ENCODE results near the gene AK9.
"Not testable (repeated sequence)": the region's sequence is repeated elsewhere in the genome, so short reads cannot be mapped to it uniquely, and the experiment has no call there.

Gene AK9

GRCh38 chr6:109686566-109687265, 4.3 kb downstream of the AK9 start:
- in situ Hi-C loops (cut with MboI; ENCODE audit: low sequenced_read_pairs, unreplicated experiment), result no loop called here
- DNase-seq (ENCODE audit: low spot score), result no peak
- no peak for TF ChIP-seq CTCF (IDR thresholded peaks at IDR 0.05; ENCODE audit: borderline replicate concordance, control extremely low read depth, extremely low read depth, insufficient read depth, missing control alignments)

GRCh38 chr6:109678661-109679505, 12.1 kb downstream of the AK9 start:
- in situ Hi-C loops (cut with MboI; ENCODE audit: low sequenced_read_pairs, unreplicated experiment), result not testable (repeated sequence)

GRCh38 chr6:109678240-109678639, 12.8 kb downstream of the AK9 start:
- DNase-seq (ENCODE audit: low spot score), result no peak
- in situ Hi-C loops (cut with MboI; ENCODE audit: low sequenced_read_pairs, unreplicated experiment), result no loop called here
- TF ChIP-seq CTCF (IDR thresholded peaks at IDR 0.05; ENCODE audit: borderline replicate concordance, control extremely low read depth, extremely low read depth, insufficient read depth, missing control alignments), result no peak

More at GRCh38 chr6:109678661-109679505, 12.1 kb downstream of the AK9 start:
- DNase-seq (ENCODE audit: low spot score), result not testable (repeated sequence)

- in situ Hi-C loops (cut with MboI; ENCODE audit: low sequenced_read_pairs, unreplicated experiment), result no loop called here
- no peak for TF ChIP-seq CTCF (IDR thresholded peaks at IDR 0.05; ENCODE audit: borderline replicate concordance, control extremely low read depth, extremely low read depth, insufficient read depth, missing control alignments)
- DNase-seq (ENCODE audit: low spot score), result no peak
These were observed 14.3 kb downstream of the AK9 start for GRCh38 chr6:109676724-109677123.

GRCh38 chr6:109672839-109673238, 18.2 kb downstream of the AK9 start:
- no peak for DNase-seq (ENCODE audit: low spot score)
- in situ Hi-C loops (cut with MboI; ENCODE audit: low sequenced_read_pairs, unreplicated experiment), result no loop called here
- no peak for TF ChIP-seq CTCF (IDR thresholded peaks at IDR 0.05; ENCODE audit: borderline replicate concordance, control extremely low read depth, extremely low read depth, insufficient read depth, missing control alignments)

- no peak for DNase-seq (ENCODE audit: low spot score)
- in situ Hi-C loops (cut with MboI; ENCODE audit: low sequenced_read_pairs, unreplicated experiment), result no loop called here
- no peak for TF ChIP-seq CTCF (IDR thresholded peaks at IDR 0.05; ENCODE audit: borderline replicate concordance, control extremely low read depth, extremely low read depth, insufficient read depth, missing control alignments)
These were observed 18.8 kb downstream of the AK9 start for GRCh38 chr6:109672175-109672574.

GRCh38 chr6:109671733-109672132, 19.3 kb downstream of the AK9 start:
- DNase-seq (ENCODE audit: low spot score), result no peak
- TF ChIP-seq CTCF (IDR thresholded peaks at IDR 0.05; ENCODE audit: borderline replicate concordance, control extremely low read depth, extremely low read depth, insufficient read depth, missing control alignments), result no peak
- in situ Hi-C loops (cut with MboI; ENCODE audit: low sequenced_read_pairs, unreplicated experiment), result no loop called here
